H9 (cell line): Measurements from ENCODE around the gene DCAF11. TPM values are rescaled to one million over a fixed set of nuclear protein-coding genes. Genes with fewer than 3 reads are reported as not detected.

Experiments
- DNase-seq: peaks from one replicate; pipeline ENCODE4 v3.0.0-alpha.2; 2017
- H2AFZ ChIP-seq: one replicate; pipeline ENCODE4 v1.6.1; 2013; ENCODE audit warnings: mild to moderate bottlenecking, low read length, control low read depth, moderate library complexity
- H2AK5ac ChIP-seq: 2 replicates; pipeline ENCODE4 v1.6.1; 2013; ENCODE audit warnings: low read length, control low read depth, mixed read lengths; ENCODE audit not compliant: insufficient read length
- H2BK120ac ChIP-seq: one replicate; pipeline ENCODE4 v1.6.1; 2013; ENCODE audit warnings: low read depth, mild to moderate bottlenecking, low read length, control low read depth, inconsistent platforms; ENCODE audit not compliant: poor library complexity, severe bottlenecking
- H2BK12ac ChIP-seq: 2 replicates; pipeline ENCODE4 v1.6.1; 2013; ENCODE audit warnings: low read length, control low read depth, mixed read lengths, low read depth; ENCODE audit not compliant: insufficient read length
- H2BK15ac ChIP-seq: 2 replicates; pipeline ENCODE4 v1.6.1; 2013; ENCODE audit warnings: low read depth, low read length, control low read depth
- H2BK20ac ChIP-seq: one replicate; pipeline ENCODE4 v1.6.1; 2013; ENCODE audit warnings: low read depth, mild to moderate bottlenecking, low read length, control low read depth, inconsistent platforms; ENCODE audit not compliant: poor library complexity, severe bottlenecking
- H2BK5ac ChIP-seq: 2 replicates; pipeline ENCODE4 v1.6.1; 2013; ENCODE audit warnings: low read length, control low read depth, mixed read lengths; ENCODE audit not compliant: insufficient read length
- H3K14ac ChIP-seq: 2 replicates; pipeline ENCODE4 v1.6.1; 2013; ENCODE audit warnings: low read length, control low read depth; ENCODE audit not compliant: insufficient read depth
- H3K18ac ChIP-seq: 2 replicates; pipeline ENCODE4 v1.6.1; 2013; ENCODE audit warnings: low read depth, mild to moderate bottlenecking, mixed read lengths, low read length, control low read depth; ENCODE audit not compliant: insufficient read length
- H3K23ac ChIP-seq: 2 replicates; pipeline ENCODE4 v1.6.1; 2013; ENCODE audit warnings: low read length, control low read depth, mixed read lengths, low read depth; ENCODE audit not compliant: insufficient read length
- H3K23me2 ChIP-seq: 2 replicates; pipeline ENCODE4 v1.6.1; 2013; ENCODE audit warnings: low read depth, mild to moderate bottlenecking, mixed read lengths, low read length, control low read depth; ENCODE audit not compliant: insufficient read length, poor library complexity, severe bottlenecking
- H3K27ac ChIP-seq: 2 replicates; pipeline ENCODE4 v1.5.1; 2013; ENCODE audit warnings: low read length, control low read depth, mixed read lengths, low read depth; ENCODE audit not compliant: insufficient read length
- H3K27me3 ChIP-seq: 2 replicates; pipeline ENCODE4 v1.6.1; 2013; ENCODE audit warnings: low read length, control low read depth, inconsistent platforms; ENCODE audit not compliant: insufficient read depth
- H3K4ac ChIP-seq: 2 replicates; pipeline ENCODE4 v1.6.1; 2013; ENCODE audit warnings: low read depth, mild to moderate bottlenecking, control low read depth, inconsistent platforms, low read length, moderate library complexity
- H3K4me1 ChIP-seq: 2 replicates; pipeline ENCODE4 v1.6.1; 2013; ENCODE audit warnings: low read length, control low read depth, inconsistent platforms; ENCODE audit not compliant: insufficient read depth
- H3K4me2 ChIP-seq: 2 replicates; pipeline ENCODE4 v1.6.1; 2013; ENCODE audit warnings: low read length, control low read depth, mixed read lengths; ENCODE audit not compliant: insufficient read length, insufficient read depth
- H3K56ac ChIP-seq: 2 replicates; pipeline ENCODE4 v1.6.1; 2013; ENCODE audit warnings: low read depth, mild to moderate bottlenecking, mixed read lengths, low read length, control low read depth; ENCODE audit not compliant: insufficient read length
- H3K79me1 ChIP-seq: 2 replicates; pipeline ENCODE4 v1.6.1; 2013; ENCODE audit warnings: low read depth, mild to moderate bottlenecking, moderate library complexity, low read length, control low read depth, inconsistent platforms; ENCODE audit not compliant: insufficient read depth, poor library complexity, severe bottlenecking
- H3K79me2 ChIP-seq: 2 replicates; pipeline ENCODE4 v1.6.1; 2013; ENCODE audit warnings: low read length, control low read depth, inconsistent platforms; ENCODE audit not compliant: insufficient read depth
- H3K9ac ChIP-seq: 2 replicates; pipeline ENCODE4 v1.6.1; 2013; ENCODE audit warnings: low read length, control low read depth, mixed read lengths; ENCODE audit not compliant: insufficient read length; ENCODE audit errors: extremely low read depth
- H3K9me3 ChIP-seq: one replicate; pipeline ENCODE4 v1.6.1; 2013; ENCODE audit warnings: low read depth, low read length, inconsistent platforms; ENCODE audit not compliant: control insufficient read depth
- H3T11ph ChIP-seq: one replicate; pipeline ENCODE4 v1.6.1; 2013; ENCODE audit warnings: mild to moderate bottlenecking, low read length, control low read depth, inconsistent platforms
- H4K20me1 ChIP-seq: one replicate; pipeline ENCODE4 v1.6.1; 2013; ENCODE audit not compliant: control insufficient read depth, insufficient read length, insufficient read depth
- H4K5ac ChIP-seq: 2 replicates; pipeline ENCODE4 v1.6.1; 2013; ENCODE audit warnings: low read depth, mild to moderate bottlenecking, mixed read lengths, low read length, control low read depth; ENCODE audit not compliant: insufficient read length
- H4K8ac ChIP-seq: replicated peaks from 2 replicates; pipeline ENCODE4 v1.6.1; 2013; ENCODE audit warnings: low read length, control low read depth, mixed read lengths, low read depth; ENCODE audit not compliant: insufficient read length
- H4K91ac ChIP-seq: 2 replicates; pipeline ENCODE4 v1.6.1; 2013; ENCODE audit warnings: low read depth, mild to moderate bottlenecking, moderate library complexity, mixed read lengths, low read length, control low read depth; ENCODE audit not compliant: insufficient read length
- H3K27ac Mint-ChIP-seq, 3 experiments: 2 replicates in 2 of 3; 3 replicates in 1 of 3; pipeline ENCODE4 v1.8.0; 2020 to 2021; ENCODE audit warnings: mixed read lengths in 3 of 3, mild to moderate bottlenecking in 1 of 3, moderate library complexity in 1 of 3
- H3K27me3 Mint-ChIP-seq: 2 replicates; pipeline ENCODE4 v1.8.0; 2021; ENCODE audit warnings: low read depth, mild to moderate bottlenecking, moderate library complexity, mixed read lengths
- H3K36me3 Mint-ChIP-seq, 3 experiments: 2 replicates in 2 of 3; 3 replicates in 1 of 3; pipeline ENCODE4 v1.8.0; 2020 to 2021; ENCODE audit warnings: low read depth in 3 of 3, mixed read lengths in 3 of 3; ENCODE audit not compliant: insufficient read depth in 1 of 3
- H3K4me1 Mint-ChIP-seq, 2 experiments: 2 replicates each; pipeline ENCODE4 v1.8.0; 2020; ENCODE audit warnings: mixed read lengths in 2 of 2
- H3K4me3 Mint-ChIP-seq, 2 experiments: 2 replicates in 1 of 2; 3 replicates in 1 of 2; pipeline ENCODE4 v1.8.0; 2020 to 2021; ENCODE audit warnings: mild to moderate bottlenecking in 2 of 2, mixed read lengths in 2 of 2, moderate library complexity in 1 of 2
- H3K9me3 Mint-ChIP-seq, 2 experiments: 2 replicates in 1 of 2; 3 replicates in 1 of 2; pipeline ENCODE4 v1.8.0; 2020; ENCODE audit warnings: mild to moderate bottlenecking in 2 of 2, mixed read lengths in 2 of 2, moderate library complexity in 1 of 2
- CTCF ChIP-seq: fragments of 200-600 bp; sonication (generic); conservative IDR thresholded peaks from 3 replicates; pipeline ENCODE4 v1.8.0; 2021; ENCODE audit warnings: antibody characterized with exemption, mild to moderate bottlenecking
- WGBS: extraction: QIAGEN DNeasy Blood & Tissue Kit; methylation state at CpG from one replicate; pipeline ENCODE4 v1.1.7; 2013; ENCODE audit warnings: missing lambda C conversion rate, low lambda C conversion rate, mixed read lengths; ENCODE audit not compliant: insufficient read length; ENCODE audit errors: extremely low coverage; 5-methylcytosine and 5-hydroxymethylcytosine counted together
- total RNA-seq: library from RNA; stranded (reverse); gene quantifications from 2 replicates; pipeline ENCODE4 v1.2.1, GENCODE V29; 2021

The DCAF11 gene
- total RNA-seq, 1 experiment from 2014 or later: 73.4 TPM

DNA sequence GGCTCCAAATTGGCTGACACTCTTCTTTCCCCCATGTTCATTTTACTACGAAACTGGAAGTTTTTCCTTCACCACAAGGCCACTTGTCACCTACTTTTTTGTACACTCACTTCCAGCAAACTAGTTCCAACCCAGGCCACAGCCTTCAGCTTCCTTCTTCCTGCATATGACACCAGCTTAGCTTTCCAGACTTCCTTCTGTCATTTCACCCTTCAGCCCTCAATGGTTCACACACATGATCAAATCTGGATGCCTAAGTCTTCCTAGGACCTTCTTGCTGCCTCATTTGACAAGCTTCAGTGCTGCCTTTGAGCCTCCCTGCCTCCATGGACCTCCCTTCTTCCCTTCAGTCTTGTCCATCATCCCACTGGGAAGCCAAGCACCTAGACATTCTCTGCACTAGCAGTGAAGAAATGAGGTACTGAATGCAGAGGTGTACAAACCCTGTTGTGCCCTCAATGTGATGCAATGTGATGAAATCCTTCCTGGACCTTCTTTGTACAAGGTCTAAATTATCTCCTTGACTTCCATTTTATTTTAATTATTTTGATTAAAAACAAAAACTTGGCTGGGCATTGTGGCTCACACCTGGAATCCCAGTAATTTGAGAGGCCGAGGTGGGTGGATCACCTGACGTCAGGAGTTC, 53.0 kb downstream of the DCAF11 start:
- Histone ChIP-seq H2BK5ac (no peak overlapping the region), H2BK12ac (no peak overlapping the region), H4K5ac (no peak overlapping the region), H3K27ac (no peak overlapping the region), H2AFZ (no peak overlapping the region), H4K20me1 (no peaks in the 10 kb centered on the region), H3K4me2 (no peak overlapping the region), H2AK5ac (no peak overlapping the region), H3K9ac (no peak overlapping the region), H3K4me1 (no peaks in the 10 kb centered on the region), H3K27me3 (no peaks in the 10 kb centered on the region), H3K4ac (no peak overlapping the region), H3K79me1 (no peaks in the 10 kb centered on the region), H3K56ac (no peak overlapping the region), H3K14ac (no peak overlapping the region), H3K23ac (no peak overlapping the region), H2BK120ac (no peak overlapping the region), H3T11ph (no peak overlapping the region), H3K9me3 (no peaks in the 10 kb centered on the region), H3K23me2 (peaks cover 8% of the 10 kb centered on the region), H2BK15ac (no peak overlapping the region), H2BK20ac (no peak overlapping the region), H4K91ac (no peak overlapping the region), H3K79me2 (no peaks in the 10 kb centered on the region), H3K18ac (no peak overlapping the region), H4K8ac (no peak overlapping the region)
- H3K27ac Mint-ChIP-seq: no peak overlapping the region; a peak in 2 of 7 replicates
- DNase-seq: no peak
- no peak for TF ChIP-seq CTCF
- no CpG with 5 or more reads among the region's 3 CpGs for WGBS
- H3K4me3 Mint-ChIP-seq: no peak overlapping the region; a peak in 1 of 5 replicates
- H3K27me3 Mint-ChIP-seq: no peaks in the 10 kb centered on the region; the same call in 1 of the 2 replicates
- no peaks in the 10 kb centered on the region; a peak in 1 of 5 replicates for H3K9me3 Mint-ChIP-seq
- H3K36me3 Mint-ChIP-seq: peaks cover 4 to 37% (median 19%) of the 10 kb centered on the region in 3 experiments
- H3K4me1 Mint-ChIP-seq: peaks cover 5 to 7% of the 10 kb centered on the region in 2 experiments; a peak in 3 of 4 replicates
